Eye (tissue), 1 donor: ENCODE data around the gene TTLL12.

Source experiments
- DNase-seq: peaks from one replicate; pipeline ENCODE4 v3.0.0-alpha.2; 2015

TTLL12 gene

GRCh38 chr22:43213051-43213450 lies 26.1 kb upstream of the TTLL12 start:
- peak; percentile 28 for DNase-seq

GRCh38 chr22:43212434-43212952 lies 25.6 kb upstream of the TTLL12 start:
- no peak for DNase-seq

GRCh38 chr22:43211941-43212433 lies 25.1 kb upstream of the TTLL12 start:
- no peak for DNase-seq

- DNase-seq, result no peak
Observed at GRCh38 chr22:43210631-43211515, 23.9 kb upstream of the TTLL12 start.

GRCh38 chr22:43209971-43210370 lies 23.0 kb upstream of the TTLL12 start:
- no peak for DNase-seq

- DNase-seq, result no peak
Observed at GRCh38 chr22:43209523-43209890, 22.6 kb upstream of the TTLL12 start.

GRCh38 chr22:43208703-43209522 lies 22.0 kb upstream of the TTLL12 start:
- no peak for DNase-seq

GRCh38 chr22:43207849-43208702 lies 21.1 kb upstream of the TTLL12 start:
- DNase-seq, result no peak

GRCh38 chr22:43207386-43207785 lies 20.5 kb upstream of the TTLL12 start:
- no peak for DNase-seq

GRCh38 chr22:43206509-43207161 lies 19.7 kb upstream of the TTLL12 start:
- DNase-seq, result no peak

- DNase-seq, result no peak
Observed at GRCh38 chr22:43205748-43206508, 19.0 kb upstream of the TTLL12 start.

GRCh38 chr22:43205261-43205691 lies 18.3 kb upstream of the TTLL12 start:
- no peak for DNase-seq

GRCh38 chr22:43203471-43203981 lies 16.6 kb upstream of the TTLL12 start:
- peak; percentile 29 for DNase-seq

GRCh38 chr22:43202756-43203410 lies 15.9 kb upstream of the TTLL12 start:
- DNase-seq, result no peak

- DNase-seq, result no peak
Observed at GRCh38 chr22:43202326-43202725, 15.4 kb upstream of the TTLL12 start.

GRCh38 chr22:43201486-43202219 lies 14.7 kb upstream of the TTLL12 start:
- DNase-seq, result no peak

GRCh38 chr22:43200555-43200954 lies 13.6 kb upstream of the TTLL12 start:
- no peak for DNase-seq

- DNase-seq, result no peak
Observed at GRCh38 chr22:43200031-43200430, 13.1 kb upstream of the TTLL12 start.

GRCh38 chr22:43199541-43199940 lies 12.6 kb upstream of the TTLL12 start:
- no peak for DNase-seq

GRCh38 chr22:43198936-43199335 lies 12.0 kb upstream of the TTLL12 start:
- DNase-seq, result no peak
